Panc1 (cell line): ENCODE results near the gene ZC3H18. TPM values are rescaled to one million over a fixed set of nuclear protein-coding genes. Genes with fewer than 3 reads are reported as not detected.

Source experiments
- ATAC-seq: fragments of 200-7000 bp; cut with Tn5 transposase; 2 replicates; pipeline ENCODE4 v1.9.1; 2020; ENCODE audit warnings: mild to moderate bottlenecking, moderate library complexity
- BruUV-seq: library from RNA; stranded (reverse); fragments of 400-500 nt; replicated peaks from 2 replicates; lab custom pipeline; 2021; lab: Mats Ljungman, UMichigan
- CTCF ChIA-PET: fragments of 300-600 bp; sonication (Branson Sonifier 250); formaldehyde crosslinking; loops from one replicate; lab custom pipeline; 2022; ENCODE audit warnings: antibody characterized with exemption; lab: Charles Lee
- POLR2A ChIA-PET: fragments of 300-600 bp; sonication (Branson Sonifier 250); formaldehyde crosslinking; loops from one replicate; lab custom pipeline; 2022; ENCODE audit warnings: antibody characterized with exemption; lab: Charles Lee
- DNase-seq: peaks from one replicate; pipeline ENCODE4 v3.0.0-alpha.2; 2010; ENCODE audit warnings: low read depth, low spot score
- H3K27ac ChIP-seq: 2 replicates; pipeline ENCODE4 v1.5.1; 2011; ENCODE audit warnings: mild to moderate bottlenecking, low read length, inconsistent platforms
- H3K27me3 ChIP-seq: fragments of 200-500 bp; sonication (Bioruptor generic); 2 replicates; pipeline ENCODE4 v1.6.0; 2014; ENCODE audit warnings: low read length, inconsistent platforms; ENCODE audit not compliant: control insufficient read depth, insufficient read depth
- H3K36me3 ChIP-seq: fragments of 200-500 bp; sonication (Bioruptor generic); 2 replicates; pipeline ENCODE4 v1.5.1; 2014; ENCODE audit warnings: inconsistent platforms, mild to moderate bottlenecking, low read length, moderate library complexity; ENCODE audit not compliant: control insufficient read depth, insufficient read depth
- H3K4me1 ChIP-seq: 2 replicates; pipeline ENCODE4 v1.5.1; 2011; ENCODE audit warnings: inconsistent platforms, mild to moderate bottlenecking, low read length, moderate library complexity; ENCODE audit not compliant: control insufficient read depth, insufficient read depth
- H3K4me3 ChIP-seq, 2 experiments: 2 replicates each; pipeline ENCODE4 v1.5.1; 2011 to 2012; ENCODE audit warnings: low read depth in 2 of 2, low read length in 2 of 2, mild to moderate bottlenecking in 2 of 2, inconsistent platforms in 1 of 2, moderate library complexity in 1 of 2
- H3K9me3 ChIP-seq: fragments of 200-500 bp; sonication (Bioruptor generic); 2 replicates; pipeline ENCODE4 v1.5.1; 2014; ENCODE audit warnings: low read depth, mild to moderate bottlenecking, inconsistent platforms, low read length, moderate library complexity; ENCODE audit not compliant: control insufficient read depth, insufficient read depth
- POLR2AphosphoS5 ChIP-seq: IDR thresholded peaks from 2 replicates; pipeline ENCODE4 v1.6.1; 2012; ENCODE audit warnings: mild to moderate bottlenecking, low read depth, low read length, moderate library complexity
- SIN3A ChIP-seq: IDR thresholded peaks from 2 replicates; pipeline ENCODE4 v1.6.1; 2012; ENCODE audit warnings: low read depth, mild to moderate bottlenecking, low read length, moderate library complexity, borderline replicate concordance; ENCODE audit not compliant: insufficient read depth
- TCF7L2 ChIP-seq: IDR thresholded peaks from 2 replicates; pipeline ENCODE4 v1.6.1; 2011; ENCODE audit warnings: mild to moderate bottlenecking, low read depth, low read length, inconsistent platforms
- in situ Hi-C: cut with HindIII; loops from 2 replicates; pipeline ENCODE4 v1.10.0; 2016; ENCODE audit warnings: low sequenced_read_pairs, low pct_unique_long_range_greater_than_20kb
- intact Hi-C: fragments of 100-400 bp; cut with micrococcal nuclease; formaldehyde crosslinking; loops from one replicate; pipeline ENCODE4 v1.10.0; 2022; ENCODE audit not compliant: unreplicated experiment
- total RNA-seq: library from RNA; stranded (reverse); gene quantifications from one replicate; pipeline ENCODE4 v1.2.1, GENCODE V29; 2021; ENCODE audit not compliant: unreplicated experiment
- TF ChIP-seq, protein P1 (sequence below): fragments of 450-650 bp; IDR thresholded peaks from 2 replicates; pipeline ENCODE4 v1.5.1; 2017; ENCODE audit warnings: mild to moderate bottlenecking
- TF ChIP-seq, protein P2 (sequence below), 2 experiments: IDR thresholded peaks; 2 replicates each; pipeline ENCODE4 v1.6.1; 2011 to 2012; ENCODE audit warnings: low read depth in 2 of 2, control low read depth in 1 of 2, low read length in 1 of 2, mild to moderate bottlenecking in 1 of 2, moderate library complexity in 1 of 2; ENCODE audit not compliant: insufficient read depth in 1 of 2

The ZC3H18 gene
- total RNA-seq, 1 experiment from 2014 or later, result 45.9 TPM

DNA sequence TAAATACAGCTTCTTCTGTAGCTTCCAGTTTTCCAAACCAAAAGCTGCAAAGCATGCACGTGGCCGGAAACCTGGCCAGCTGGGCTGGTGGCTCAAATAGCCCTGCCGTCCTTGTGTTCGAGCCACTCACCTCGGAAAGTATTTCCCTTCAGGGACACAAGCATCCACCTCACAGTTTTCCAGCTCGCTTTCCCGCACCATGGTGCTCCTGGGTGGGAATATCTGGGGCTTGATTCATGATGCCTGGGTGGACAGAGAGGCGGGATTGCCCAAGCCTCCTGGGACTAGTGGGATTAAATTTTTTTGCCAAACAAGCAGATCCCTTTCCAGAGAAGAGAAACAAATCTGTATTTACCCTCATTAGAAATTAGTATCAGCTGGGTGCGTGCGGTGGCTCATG, 99.8 kb downstream of the ZC3H18 start:
- DNase-seq (no peak), ATAC-seq (no peak)
- H3K27me3 ChIP-seq, result no peaks in the 10 kb centered on the region
- H3K4me3 ChIP-seq, result no peak overlapping the region
- H3K36me3 ChIP-seq, result no peaks in the 10 kb centered on the region
- H3K4me1 ChIP-seq, result no peaks in the 10 kb centered on the region
- no TSS peak for BruUV-seq
- CTCF ChIA-PET, result no interaction called here
- TF ChIP-seq POLR2AphosphoS5 (no peak), TCF7L2 (no peak), SIN3A (no peak)
- TF ChIP-seq, protein P1, sequence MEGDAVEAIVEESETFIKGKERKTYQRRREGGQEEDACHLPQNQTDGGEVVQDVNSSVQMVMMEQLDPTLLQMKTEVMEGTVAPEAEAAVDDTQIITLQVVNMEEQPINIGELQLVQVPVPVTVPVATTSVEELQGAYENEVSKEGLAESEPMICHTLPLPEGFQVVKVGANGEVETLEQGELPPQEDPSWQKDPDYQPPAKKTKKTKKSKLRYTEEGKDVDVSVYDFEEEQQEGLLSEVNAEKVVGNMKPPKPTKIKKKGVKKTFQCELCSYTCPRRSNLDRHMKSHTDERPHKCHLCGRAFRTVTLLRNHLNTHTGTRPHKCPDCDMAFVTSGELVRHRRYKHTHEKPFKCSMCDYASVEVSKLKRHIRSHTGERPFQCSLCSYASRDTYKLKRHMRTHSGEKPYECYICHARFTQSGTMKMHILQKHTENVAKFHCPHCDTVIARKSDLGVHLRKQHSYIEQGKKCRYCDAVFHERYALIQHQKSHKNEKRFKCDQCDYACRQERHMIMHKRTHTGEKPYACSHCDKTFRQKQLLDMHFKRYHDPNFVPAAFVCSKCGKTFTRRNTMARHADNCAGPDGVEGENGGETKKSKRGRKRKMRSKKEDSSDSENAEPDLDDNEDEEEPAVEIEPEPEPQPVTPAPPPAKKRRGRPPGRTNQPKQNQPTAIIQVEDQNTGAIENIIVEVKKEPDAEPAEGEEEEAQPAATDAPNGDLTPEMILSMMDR, result no peak
- TF ChIP-seq, protein P2, sequence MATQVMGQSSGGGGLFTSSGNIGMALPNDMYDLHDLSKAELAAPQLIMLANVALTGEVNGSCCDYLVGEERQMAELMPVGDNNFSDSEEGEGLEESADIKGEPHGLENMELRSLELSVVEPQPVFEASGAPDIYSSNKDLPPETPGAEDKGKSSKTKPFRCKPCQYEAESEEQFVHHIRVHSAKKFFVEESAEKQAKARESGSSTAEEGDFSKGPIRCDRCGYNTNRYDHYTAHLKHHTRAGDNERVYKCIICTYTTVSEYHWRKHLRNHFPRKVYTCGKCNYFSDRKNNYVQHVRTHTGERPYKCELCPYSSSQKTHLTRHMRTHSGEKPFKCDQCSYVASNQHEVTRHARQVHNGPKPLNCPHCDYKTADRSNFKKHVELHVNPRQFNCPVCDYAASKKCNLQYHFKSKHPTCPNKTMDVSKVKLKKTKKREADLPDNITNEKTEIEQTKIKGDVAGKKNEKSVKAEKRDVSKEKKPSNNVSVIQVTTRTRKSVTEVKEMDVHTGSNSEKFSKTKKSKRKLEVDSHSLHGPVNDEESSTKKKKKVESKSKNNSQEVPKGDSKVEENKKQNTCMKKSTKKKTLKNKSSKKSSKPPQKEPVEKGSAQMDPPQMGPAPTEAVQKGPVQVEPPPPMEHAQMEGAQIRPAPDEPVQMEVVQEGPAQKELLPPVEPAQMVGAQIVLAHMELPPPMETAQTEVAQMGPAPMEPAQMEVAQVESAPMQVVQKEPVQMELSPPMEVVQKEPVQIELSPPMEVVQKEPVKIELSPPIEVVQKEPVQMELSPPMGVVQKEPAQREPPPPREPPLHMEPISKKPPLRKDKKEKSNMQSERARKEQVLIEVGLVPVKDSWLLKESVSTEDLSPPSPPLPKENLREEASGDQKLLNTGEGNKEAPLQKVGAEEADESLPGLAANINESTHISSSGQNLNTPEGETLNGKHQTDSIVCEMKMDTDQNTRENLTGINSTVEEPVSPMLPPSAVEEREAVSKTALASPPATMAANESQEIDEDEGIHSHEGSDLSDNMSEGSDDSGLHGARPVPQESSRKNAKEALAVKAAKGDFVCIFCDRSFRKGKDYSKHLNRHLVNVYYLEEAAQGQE (IDR thresholded peaks at IDR 0.05; ENCODE audit: insufficient read depth in 1 of 2, low read depth in 2 of 2, low read length in 1 of 2), result no peak
- H3K9me3 ChIP-seq, result no peaks in the 10 kb centered on the region
- in situ Hi-C loops (no loop called here), intact Hi-C loops (no loop called here)
- no peak overlapping the region for H3K27ac ChIP-seq
- POLR2A ChIA-PET, result no interaction called here

DNA sequence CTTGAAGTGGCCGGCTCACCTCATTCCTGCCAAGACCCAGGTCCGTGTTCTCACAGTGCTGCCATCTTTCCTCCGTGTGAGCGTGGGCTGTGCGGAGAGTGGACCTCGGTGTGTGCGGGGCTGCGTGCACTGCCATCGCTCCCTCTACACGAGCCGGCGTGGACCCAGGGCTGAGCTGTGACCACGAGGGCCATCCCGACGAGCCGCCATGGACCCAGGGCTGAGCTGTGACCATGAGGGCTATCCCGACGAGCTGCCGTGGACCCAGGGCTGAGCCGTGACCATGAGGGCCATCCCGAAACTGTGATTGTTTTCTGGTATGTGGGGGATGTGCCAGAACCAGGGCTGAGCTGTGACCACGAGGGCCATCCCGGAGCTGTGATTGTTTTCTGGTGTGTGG, 101.6 kb downstream of the ZC3H18 start:
- ChIA-PET CTCF (no interaction called here), POLR2A (no interaction called here)
- H3K4me3 ChIP-seq, result no peak overlapping the region
- no peaks in the 10 kb centered on the region for H3K9me3 ChIP-seq
- BruUV-seq, result no TSS peak
- H3K36me3 ChIP-seq, result no peaks in the 10 kb centered on the region
- DNase-seq (no peak), ATAC-seq (no peak)
- intact Hi-C loops (no loop called here), in situ Hi-C loops (no loop called here)
- H3K4me1 ChIP-seq, result no peaks in the 10 kb centered on the region
- no peaks in the 10 kb centered on the region for H3K27me3 ChIP-seq
- no peak overlapping the region for H3K27ac ChIP-seq
- TF ChIP-seq, protein P1, result no peak
- TF ChIP-seq SIN3A, result no peak
- no peak for TF ChIP-seq TCF7L2
- TF ChIP-seq POLR2AphosphoS5, result no peak
- TF ChIP-seq, protein P2 (IDR thresholded peaks at IDR 0.05; ENCODE audit: insufficient read depth in 1 of 2, low read depth in 2 of 2, low read length in 1 of 2), result no peak
